ENCODE data around the gene NUCKS1.
"Not testable (repeated sequence)": the region's sequence is repeated elsewhere in the genome, so short reads cannot be mapped to it uniquely, and the experiment has no call there.

NUCKS1 gene

DNA sequence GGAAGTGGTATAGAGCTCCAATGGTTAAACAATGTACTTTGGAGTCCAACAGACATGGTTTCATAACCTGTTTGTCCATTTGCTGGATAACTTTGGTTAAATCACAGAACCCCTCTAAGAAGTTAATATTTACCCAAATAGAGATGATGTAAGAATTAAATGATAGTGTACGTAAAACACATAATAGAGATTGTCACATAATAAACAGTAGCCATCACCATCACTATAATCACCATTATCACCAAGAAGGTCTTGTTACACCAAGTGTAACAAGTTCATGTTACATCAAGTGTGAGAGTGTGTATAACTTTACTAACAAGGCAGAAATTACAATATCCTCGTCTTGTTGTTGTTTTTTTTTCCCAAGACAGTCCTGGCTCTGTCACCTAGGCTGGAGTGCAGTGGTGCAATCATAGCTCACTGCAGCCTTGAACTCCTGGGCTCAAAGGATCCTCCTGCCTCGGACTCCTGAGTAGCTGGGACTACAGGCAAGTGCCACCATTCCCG lies 23.3 kb downstream of the NUCKS1 start:
- DNase-seq = no peak

GRCh38 chr1:205725514-205725913 lies 24.5 kb downstream of the NUCKS1 start:
- no peak for DNase-seq

DNA sequence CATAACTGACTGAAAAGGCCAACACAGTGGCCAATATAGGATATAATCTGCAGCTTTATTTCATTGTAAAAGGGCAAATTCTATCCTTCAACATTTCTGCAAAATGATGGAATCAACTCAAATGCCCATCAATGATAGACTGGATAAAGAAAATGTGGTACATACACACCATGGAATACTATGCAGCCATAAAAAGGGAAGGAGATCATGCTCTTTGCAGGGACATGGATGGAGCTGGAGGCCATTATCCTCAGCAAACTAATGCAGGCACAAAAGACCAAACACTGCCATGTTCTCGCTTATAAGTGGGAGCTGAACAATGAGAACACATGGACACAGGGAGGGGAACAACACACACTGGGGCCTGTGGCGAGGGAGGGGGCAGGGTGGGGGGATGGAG lies 29.2 kb downstream of the NUCKS1 start:
- not testable (repeated sequence) for DNase-seq

GRCh38 chr1:205719762-205720161 lies 30.2 kb downstream of the NUCKS1 start:
- no peak for DNase-seq

- DNase-seq = no peak
These were observed 31.0 kb downstream of the NUCKS1 start for GRCh38 chr1:205719015-205719414.

DNA sequence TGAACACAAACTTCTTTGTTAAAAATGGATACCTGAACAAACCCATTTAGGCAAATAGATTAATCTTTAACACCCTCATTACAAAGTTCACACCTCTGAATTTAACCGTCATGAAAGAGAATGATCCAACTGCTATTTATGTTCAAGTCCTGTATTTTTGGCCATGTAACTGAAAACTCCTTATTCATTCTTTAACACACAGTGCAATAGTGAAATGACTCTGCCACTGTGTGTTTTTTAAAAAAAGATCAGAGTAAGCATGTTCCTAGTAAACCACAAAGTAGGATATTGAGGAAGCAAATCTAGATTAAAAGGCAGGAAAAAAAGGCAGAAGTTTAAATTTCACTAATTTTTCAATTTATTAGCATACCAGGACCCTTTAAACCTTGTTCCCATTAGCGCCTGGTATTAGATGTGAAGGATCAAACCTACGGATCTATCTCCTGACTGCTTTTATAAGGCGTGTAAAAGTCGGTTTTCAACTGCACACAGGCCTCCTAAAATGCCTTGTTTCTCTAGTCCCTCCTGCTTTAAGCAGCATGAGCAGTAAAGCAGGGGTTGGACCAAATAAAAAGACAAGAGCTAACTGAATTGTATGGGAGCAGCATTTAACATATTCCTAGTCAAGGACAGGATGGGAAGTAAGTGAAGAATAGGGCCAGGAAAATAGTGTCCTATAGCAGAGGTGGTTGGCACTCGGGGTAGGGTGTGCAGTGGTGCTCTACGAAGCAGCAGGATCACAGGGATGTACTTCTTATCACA lies 33.4 kb downstream of the NUCKS1 start:
- peak; percentile 23 for DNase-seq

GRCh38 chr1:205715628-205716027 lies 34.4 kb downstream of the NUCKS1 start:
- peak; percentile 61 for DNase-seq

DNA sequence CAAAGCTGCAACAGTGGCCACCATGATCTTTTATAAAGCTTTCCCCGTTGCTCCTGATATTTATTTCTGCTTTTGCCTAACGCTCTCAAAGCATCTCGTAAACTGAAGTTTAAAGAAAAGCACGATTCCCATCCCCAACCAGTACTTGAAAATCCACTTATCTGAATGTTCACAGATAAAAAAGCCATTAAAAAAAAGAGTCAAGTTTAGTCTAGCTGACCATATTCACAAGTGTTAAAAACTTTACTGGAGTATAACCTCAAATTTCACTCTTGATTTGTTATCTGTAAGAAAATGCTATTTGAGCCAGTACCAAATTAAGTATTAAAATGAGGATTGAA lies 35.1 kb downstream of the NUCKS1 start:
- no peak for DNase-seq

DNA sequence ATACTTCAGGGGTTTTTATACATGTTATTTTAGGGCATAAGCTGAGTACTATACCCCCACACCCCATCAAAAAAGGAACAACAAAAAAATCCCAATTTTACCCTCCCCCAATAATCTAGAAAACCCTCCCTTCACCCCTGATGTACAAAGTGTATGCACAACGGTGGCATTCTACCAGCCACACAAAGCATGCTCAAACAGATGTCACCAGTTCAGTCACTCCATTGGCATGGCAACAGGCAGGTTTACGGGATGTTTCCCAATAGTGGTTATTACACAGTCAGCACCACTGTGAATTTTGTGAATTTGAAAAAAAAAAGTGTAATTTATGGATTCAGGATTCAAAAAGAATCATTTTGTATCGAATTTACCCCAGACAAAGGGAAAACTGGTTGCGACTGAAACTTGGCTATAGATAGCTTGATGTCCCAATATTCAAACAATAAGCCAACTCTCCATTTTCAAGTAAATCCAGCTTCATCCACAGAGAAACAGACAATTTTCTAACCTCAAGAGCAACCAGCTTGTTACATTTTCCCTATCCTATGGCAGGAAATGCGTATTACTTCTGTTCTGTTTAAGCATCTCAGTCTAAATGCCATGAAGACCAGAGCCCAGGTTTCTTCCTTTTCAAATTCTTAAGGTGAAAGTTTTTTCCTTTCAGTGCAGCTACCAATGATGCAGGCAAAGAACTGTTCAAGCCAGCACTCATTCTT lies 35.6 kb downstream of the NUCKS1 start:
- peak; percentile 30 for DNase-seq

GRCh38 chr1:205711105-205712048 lies 38.6 kb downstream of the NUCKS1 start:
- DNase-seq = peak; percentile 93

DNA sequence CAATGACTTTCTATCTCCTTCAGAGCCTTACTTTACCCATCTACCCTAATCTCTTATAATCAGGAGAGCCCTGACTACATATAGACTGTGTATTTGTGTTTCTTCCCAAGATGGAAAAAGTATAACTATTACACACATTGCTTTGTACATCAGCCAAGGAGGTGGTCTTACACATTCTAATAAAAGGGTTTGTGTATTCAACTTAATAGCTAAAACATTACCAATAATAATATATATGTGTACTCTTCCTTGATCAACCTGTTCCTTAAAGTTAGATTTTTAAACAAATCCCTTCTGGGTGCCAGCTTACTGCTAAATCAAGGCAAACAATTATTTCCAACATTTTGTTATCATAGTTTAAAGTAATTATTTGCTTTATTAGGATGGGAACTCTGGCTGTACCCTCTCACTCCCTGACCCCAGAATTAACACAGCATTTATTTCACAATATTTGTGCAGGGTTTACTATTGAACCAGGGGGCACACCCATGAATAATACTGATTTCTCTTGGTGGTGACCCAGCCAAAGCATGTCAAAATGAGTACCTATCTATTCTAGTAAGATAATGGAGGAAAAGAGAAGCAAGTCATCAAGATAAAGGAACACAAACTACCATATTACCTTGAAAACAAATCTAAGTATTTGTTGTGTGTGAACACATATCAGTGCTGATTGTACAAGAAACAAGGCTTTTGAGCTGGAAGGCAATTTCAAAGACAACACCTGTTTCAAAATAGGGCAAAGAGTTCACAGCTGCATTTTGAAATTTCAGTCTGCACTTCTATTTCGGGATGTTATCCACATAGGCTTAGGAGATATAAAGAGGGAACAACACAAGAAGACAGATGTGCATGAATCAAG lies 39.5 kb downstream of the NUCKS1 start:
- no peak for DNase-seq

DNA sequence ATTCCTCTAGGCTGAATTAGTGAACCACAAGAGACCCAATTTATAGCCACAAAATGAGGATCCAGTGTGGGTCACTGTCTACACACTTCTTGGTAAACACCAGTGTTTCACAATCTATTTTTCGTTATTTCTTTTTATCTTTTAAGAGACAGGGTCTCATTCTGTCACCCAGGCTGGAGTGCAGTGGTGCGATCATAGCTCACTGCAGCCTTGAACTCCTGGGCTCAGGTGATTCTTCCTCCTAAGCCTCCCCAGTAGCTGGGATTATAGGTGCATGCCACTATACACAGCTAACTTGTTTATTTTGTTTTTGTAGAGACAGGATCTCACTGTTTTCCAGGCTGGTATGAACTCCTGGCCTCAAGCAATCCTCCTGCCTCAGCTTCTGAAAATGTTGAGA lies 40.3 kb downstream of the NUCKS1 start:
- no peak for DNase-seq

DNA sequence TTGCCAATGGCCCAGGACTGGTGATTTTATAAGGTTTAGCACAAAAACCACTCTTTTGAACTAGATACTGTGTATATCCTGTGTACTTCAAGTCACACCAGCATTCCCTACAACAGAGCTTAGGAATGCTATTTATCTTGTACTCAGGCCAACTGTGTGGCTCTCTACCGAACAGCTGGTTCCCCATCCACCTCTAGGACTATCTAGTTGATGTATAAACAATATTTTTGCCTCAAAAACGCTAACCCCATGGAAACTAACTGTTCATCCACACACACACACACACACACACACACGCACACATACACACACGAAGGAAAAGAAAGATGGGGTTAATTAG lies 41.0 kb downstream of the NUCKS1 start:
- DNase-seq = no peak

- peak; percentile 35 for DNase-seq
These were observed 43.1 kb downstream of the NUCKS1 start for GRCh38 chr1:205706601-205707502.

GRCh38 chr1:205704903-205705302 lies 45.1 kb downstream of the NUCKS1 start:
- peak; percentile 58 for DNase-seq

DNA sequence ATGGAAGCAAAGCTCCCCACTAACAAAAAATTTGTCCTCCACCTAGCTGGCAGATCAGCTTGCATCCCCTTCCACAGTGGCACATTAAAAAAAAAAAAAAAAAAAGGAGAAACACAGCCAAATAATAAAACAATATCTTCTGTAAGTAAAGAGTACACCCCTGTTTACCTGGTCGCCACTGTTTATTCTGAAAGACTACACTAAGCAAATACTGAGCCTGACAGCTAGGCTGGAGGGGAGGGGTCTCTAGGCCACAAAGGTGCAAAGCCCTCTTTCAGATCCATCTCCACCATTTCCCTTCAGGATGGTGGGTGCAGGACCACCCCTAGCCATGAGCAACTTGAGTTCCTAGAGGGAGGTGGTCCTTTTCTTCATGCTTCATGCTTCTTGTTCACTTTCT lies 46.9 kb downstream of the NUCKS1 start:
- DNase-seq = no peak

GRCh38 chr1:205701891-205702290 lies 48.1 kb downstream of the NUCKS1 start:
- no peak for DNase-seq

- DNase-seq = no peak
These were observed 48.6 kb downstream of the NUCKS1 start for GRCh38 chr1:205701420-205701819.

GRCh38 chr1:205700865-205701401 lies 49.0 kb downstream of the NUCKS1 start:
- DNase-seq = no peak

DNA sequence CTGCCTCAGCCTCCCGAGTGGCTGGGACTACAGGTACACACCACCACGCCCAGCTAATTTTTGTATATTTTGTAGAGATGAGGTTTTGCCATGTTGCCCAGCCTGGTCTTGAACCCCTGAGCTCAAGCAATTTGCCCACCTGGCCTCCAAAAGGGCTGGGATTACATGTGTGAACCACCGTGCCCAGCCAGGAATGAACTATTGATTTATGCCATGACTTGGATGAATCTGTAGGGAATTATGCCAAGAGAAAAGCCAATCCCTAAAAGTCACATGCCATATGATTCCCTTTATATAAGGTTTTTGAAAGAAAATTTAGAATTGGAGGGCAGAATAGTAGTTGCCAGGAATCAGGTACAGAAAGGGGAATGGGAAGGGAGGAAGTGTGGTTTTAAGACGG lies 50.6 kb downstream of the NUCKS1 start:
- DNase-seq = no peak

DNA sequence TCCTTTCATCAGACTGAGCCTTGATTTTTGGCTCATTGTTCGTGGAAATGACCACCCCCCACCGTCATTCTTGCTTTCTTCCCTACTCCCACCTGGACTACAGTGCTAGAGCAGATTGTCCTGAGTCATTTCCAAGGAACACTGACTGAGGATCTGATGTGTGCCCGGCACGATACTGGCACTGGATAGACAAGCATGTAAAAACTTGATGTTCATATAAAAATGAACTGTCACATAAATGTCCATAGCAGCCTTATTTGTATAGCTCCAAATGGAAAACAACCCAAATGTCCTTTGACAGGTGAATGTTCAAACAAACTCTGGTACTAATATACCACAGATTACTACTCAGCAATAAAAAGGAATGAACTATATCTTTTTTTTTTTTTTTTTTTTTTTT lies 51.1 kb downstream of the NUCKS1 start:
- no peak for DNase-seq

All from suppressor macrophage treated with lipopolysaccharide for 4 hours (primary cell).